Measurements from ENCODE around the gene LSM14B. TPM values are rescaled to one million over a fixed set of nuclear protein-coding genes. Genes with fewer than 3 reads are reported as not detected.

LSM14B gene
- total and polyA plus RNA-seq, 8 donors: 36.0 to 62.3 (median 58.5) TPM

DNA sequence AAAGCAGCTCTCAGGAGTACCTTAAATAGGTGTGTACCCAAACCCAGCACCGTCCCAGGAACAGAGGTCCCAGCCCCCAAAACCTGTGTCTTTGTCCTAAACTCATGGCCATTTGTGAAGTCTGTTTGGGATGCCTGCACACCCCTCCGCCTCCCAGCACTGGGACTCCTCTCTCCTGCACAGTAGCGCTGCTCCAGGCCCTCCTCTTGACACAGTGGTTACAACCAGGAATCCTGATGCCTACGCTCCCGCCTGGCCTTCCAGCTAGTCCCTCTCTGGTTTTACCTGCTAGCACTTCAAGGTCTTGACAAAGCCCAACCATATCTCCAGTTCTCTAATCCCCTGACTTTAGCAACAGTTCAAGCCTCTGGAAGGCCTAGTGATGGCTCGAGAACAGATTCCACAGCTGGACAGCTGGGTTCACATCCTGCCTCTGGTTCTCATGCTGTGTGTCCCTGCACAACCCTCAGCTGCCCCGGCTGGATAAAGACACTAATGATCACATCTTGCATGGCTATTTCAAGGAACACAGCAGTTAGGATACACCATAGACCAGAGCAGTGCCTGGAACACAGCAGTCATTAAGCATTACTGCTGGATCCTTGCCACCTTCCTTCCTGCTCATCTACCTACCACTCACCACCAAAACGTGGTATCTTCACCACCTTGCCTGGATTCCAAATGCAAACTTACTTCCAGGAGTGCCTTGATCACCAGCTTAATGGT, 15.4 kb downstream of the LSM14B start:
- peak in 1 of 4 donors; percentile 48 for DNase-seq
- Histone ChIP-seq H3K27me3 (no peaks in the 10 kb centered on the region), H3K4me1 (peaks cover 6 to 69% of the 10 kb centered on the region in 2 donors), H3K4me3 (no peak overlapping the region), H3K27ac (no peak overlapping the region), H3K9me3 (no peaks in the 10 kb centered on the region), H3K36me3 (peaks cover 10 to 83% of the 10 kb centered on the region in 2 donors)
- no peak for TF ChIP-seq CTCF (IDR thresholded peaks at IDR 0.05)
- intact Hi-C loops (cut with DNase I): loop anchor here in 1 of 2 donors (5.0 kb wide), 1 partner anchor 125 kb away; no protein-coding TSS in a partner anchor
- no peak for ATAC-seq

DNA sequence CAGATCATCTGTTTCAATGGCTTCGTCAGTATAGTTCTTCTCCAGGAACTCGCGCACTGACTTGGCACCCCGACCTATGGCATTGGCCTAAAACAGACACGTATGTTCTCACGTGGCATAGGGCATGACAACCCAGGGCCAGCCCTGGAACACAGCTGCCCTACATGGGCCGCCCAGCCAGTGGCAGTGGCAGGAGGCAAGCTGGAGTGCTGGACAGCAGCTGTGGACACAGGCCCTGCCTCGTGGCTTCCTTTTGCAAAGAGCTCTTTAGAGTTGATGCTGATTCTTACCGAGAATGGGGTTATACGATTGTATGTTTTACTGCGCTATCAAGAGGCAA, 15.9 kb downstream of the LSM14B start:
- peaks cover 10 to 78% of the 10 kb centered on the region in 2 donors for H3K36me3 ChIP-seq

DNA sequence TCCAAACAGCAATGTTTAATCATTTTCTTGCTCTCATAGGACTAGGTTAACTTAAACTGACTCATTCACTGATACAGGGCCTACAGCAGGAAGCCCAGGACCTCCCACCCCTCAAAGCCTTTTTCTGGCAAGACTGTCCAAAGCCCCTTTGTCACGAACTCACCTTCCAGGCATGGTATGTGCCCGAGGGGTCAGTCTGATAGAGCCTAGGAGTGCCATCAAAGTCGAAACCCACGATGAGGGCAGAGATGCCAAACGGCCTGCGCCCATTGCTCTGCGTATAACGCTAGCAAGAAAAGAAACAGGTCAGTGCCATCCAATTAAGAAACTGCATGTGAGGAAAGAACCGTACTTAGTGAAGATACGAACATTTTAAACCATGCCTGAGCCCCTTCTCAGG, 16.6 kb downstream of the LSM14B start:
- no peak for TF ChIP-seq CTCF (IDR thresholded peaks at IDR 0.05)
- intact Hi-C loops (cut with DNase I): loop anchor here in 1 of 2 donors (5.0 kb wide), 1 partner anchor 127 kb away; no protein-coding TSS in a partner anchor
- ATAC-seq (no peak), DNase-seq (no peak)
- Histone ChIP-seq H3K9me3 (no peaks in the 10 kb centered on the region), H3K27ac (no peak overlapping the region), H3K36me3 (peaks cover 10 to 71% of the 10 kb centered on the region in 2 donors), H3K4me1 (peaks cover 6 to 57% of the 10 kb centered on the region in 2 donors), H3K27me3 (no peaks in the 10 kb centered on the region), H3K4me3 (no peak overlapping the region)

More for the DNA sequence above, 15.9 kb downstream of the LSM14B start:
- intact Hi-C loops (cut with DNase I): loop anchor here in 1 of 2 donors (5.0 kb wide), 1 partner anchor 126 kb away; no protein-coding TSS in a partner anchor
- DNase-seq (peak in 1 of 4 donors; percentile 53), ATAC-seq (no peak)
- no peak for TF ChIP-seq CTCF (IDR thresholded peaks at IDR 0.05)
- Histone ChIP-seq H3K4me3 (no peak overlapping the region), H3K27ac (no peak overlapping the region), H3K27me3 (no peaks in the 10 kb centered on the region), H3K4me1 (peaks cover 6 to 63% of the 10 kb centered on the region in 2 donors), H3K9me3 (no peaks in the 10 kb centered on the region)

GRCh38 chr20:62139636-62140035, 17.4 kb downstream of the LSM14B start:
- no peak overlapping the region for H3K4me3 ChIP-seq
- peaks cover 6 to 55% of the 10 kb centered on the region in 2 donors for H3K4me1 ChIP-seq
- ATAC-seq (no peak), DNase-seq (peak in 1 of 4 donors; percentile 71)
- intact Hi-C loops (cut with DNase I): loop anchor here in 1 of 2 donors (5.0 kb wide), 1 partner anchor 127 kb away; no protein-coding TSS in a partner anchor
- TF ChIP-seq CTCF (IDR thresholded peaks at IDR 0.05): no peak
- no peak overlapping the region for H3K27ac ChIP-seq
- peaks cover 10 to 63% of the 10 kb centered on the region in 2 donors for H3K36me3 ChIP-seq
- no peaks in the 10 kb centered on the region for H3K27me3 ChIP-seq
- no peaks in the 10 kb centered on the region for H3K9me3 ChIP-seq

DNA sequence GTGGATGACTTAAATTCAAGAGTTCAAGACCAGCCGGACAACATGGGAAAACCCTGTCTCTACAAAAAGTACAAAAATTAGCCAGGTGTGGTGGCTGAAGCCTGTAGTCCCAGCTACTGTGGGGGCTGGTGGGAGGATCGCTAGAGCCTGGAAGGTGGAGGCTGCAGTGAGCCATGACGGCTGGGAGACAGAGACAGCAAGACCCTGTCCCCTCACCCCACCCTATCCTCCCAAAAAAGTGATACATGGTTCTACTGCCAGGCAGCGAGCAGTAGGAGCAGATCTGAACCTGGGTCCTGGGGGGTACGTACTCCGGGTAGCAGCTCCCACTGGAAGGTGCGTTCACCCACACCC, 18.7 kb downstream of the LSM14B start:
- intact Hi-C loops (cut with DNase I): no loop called here
- ATAC-seq: no peak

More for the DNA sequence above, 18.7 kb downstream of the LSM14B start:
- H3K4me3 ChIP-seq: peak overlapping the region in 1 of 2 donors; percentile 88
- no peak for TF ChIP-seq CTCF (IDR thresholded peaks at IDR 0.05)
- peaks cover 14 to 52% of the 10 kb centered on the region in 2 donors for H3K4me1 ChIP-seq
- H3K27ac ChIP-seq: peak overlapping the region in 1 of 2 donors; percentile 94
- H3K9me3 ChIP-seq: no peaks in the 10 kb centered on the region
- no peak for DNase-seq
- peaks cover 10 to 50% of the 10 kb centered on the region in 2 donors for H3K36me3 ChIP-seq
- H3K27me3 ChIP-seq: no peaks in the 10 kb centered on the region
